HG02610 (cell line): ENCODE data around the gene PDE4D.

Source experiments
- ATAC-seq: cut with Tn5 transposase; IDR thresholded peaks from one replicate; pipeline ENCODE4 v1.9.1; 2021; ENCODE audit warnings: mild to moderate bottlenecking, moderate library complexity; ENCODE audit not compliant: unreplicated experiment

PDE4D gene

DNA sequence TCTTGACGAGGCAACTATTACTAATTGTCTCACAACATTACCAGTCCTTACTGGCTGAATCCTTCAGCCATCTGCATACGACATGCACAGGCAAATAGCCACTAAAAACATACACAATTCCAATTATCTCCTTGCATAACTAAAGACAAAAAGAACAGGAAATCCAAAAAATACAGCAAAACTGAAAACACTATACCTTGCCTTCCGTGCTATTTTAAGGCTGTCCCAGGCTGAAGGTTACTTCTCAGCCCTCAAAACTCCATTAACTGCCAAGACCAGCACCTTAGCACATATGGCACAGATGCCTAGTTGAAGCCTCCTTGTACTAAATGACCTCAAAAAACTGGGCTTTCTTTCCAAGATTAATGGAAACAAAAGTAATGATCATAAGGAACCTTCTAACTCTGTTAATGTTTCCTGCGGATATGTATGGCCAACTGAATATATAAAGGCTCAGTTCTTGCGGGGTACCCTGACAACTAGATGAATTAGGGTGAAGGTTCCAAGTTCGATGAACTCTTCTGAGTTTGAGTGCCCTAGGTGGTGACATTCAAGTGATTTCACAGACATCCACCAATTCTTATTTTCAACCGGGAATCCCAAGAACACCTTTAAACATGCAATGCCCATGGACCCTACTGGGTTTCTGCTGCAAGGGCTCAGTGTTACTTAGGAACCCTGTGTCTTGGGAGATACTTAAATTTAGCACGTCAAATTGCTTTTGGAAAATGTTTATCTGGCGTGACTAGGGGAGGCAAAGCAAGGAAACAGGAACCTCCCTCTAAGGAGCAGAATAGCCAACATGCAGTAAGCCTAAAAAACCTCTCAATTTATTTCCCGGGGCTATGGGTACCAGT lies 855.4 kb downstream of the PDE4D start:
- no peak for ATAC-seq

DNA sequence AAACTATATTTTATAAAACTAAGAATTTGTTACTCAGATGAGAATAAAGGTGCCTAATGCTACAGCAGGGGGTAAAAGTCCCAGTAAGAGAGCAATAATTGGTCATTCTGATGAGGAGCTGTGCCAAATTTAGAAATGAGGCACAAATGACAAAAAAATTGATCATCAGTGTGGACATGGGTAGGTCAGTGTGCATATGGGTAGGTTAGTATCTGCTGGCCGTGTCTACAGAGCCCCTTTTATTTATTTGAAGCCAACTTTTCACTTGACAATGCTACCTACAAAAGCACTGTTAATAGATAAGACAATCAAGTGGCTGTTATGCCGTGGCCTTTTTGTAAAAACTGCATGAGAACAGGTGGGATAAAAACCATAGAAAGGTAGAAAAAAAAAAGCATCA lies 856.1 kb downstream of the PDE4D start:
- ATAC-seq, result no peak

DNA sequence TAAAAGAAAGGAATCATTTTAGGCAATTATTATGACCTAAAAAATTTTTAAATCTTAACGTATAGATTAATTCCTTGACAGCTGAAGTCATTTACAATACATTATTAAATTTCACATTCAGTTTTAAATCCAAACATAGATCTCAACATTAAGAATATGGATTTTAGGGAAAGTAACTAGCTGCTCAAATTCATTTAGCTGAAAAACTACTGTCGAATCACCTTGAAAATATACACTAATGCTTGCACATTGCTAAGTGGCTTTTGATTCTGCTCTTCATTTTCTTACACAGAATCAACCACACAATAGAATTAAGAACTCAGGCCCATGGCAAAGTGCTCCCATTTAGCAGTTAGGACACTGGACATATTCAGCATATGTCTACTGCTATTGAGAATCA lies 856.5 kb downstream of the PDE4D start:
- no peak for ATAC-seq

DNA sequence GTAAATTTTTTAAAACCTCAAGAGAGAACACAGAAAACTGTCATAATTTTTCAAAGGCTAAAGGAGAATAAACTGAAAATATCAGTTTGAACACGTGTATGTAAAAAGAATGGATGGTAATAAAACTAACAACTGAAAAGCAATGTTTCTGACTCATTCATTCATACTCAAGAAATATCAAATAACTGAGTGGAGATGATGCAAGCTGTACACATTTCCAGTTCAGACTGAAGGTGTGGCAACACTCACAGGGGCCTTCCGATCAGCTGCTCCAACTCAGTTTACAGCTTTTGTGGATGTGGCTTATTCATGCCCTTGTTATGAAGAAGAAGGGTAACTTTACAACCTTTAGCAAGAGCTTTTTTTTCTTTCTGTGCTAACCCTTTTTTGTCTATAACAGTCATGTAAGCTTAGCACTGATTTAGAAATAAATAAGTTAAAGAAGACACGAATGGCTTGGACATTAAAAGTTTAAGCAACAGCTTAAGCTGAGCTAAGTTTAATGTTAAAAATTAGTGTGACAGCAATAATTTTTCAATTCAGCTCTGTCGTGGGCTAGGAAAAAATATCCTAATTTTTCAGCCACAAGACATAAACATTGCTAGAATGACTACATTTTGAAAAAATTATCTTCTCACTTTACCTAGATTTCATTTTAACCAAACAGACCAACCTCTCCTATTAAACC lies 857.1 kb downstream of the PDE4D start:
- no peak for ATAC-seq

DNA sequence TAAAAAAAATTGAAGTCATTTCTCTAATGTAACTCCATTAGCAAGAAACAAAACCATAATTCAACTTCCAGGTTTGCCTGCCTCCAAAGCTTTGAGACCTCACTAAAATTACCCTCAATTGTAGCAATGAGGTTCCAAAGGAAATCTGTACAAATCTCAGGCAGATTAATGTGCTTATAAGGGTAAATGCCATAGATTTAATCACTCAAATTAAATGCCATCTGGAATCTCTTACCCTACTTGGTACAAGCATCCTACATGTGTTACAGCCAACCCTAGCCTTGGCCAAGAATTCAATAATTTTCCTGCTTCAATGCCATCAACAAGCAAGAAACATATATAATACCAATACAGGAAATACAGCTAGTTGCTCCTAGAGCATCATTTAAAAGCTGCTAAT lies 857.8 kb downstream of the PDE4D start:
- ATAC-seq, result no peak

DNA sequence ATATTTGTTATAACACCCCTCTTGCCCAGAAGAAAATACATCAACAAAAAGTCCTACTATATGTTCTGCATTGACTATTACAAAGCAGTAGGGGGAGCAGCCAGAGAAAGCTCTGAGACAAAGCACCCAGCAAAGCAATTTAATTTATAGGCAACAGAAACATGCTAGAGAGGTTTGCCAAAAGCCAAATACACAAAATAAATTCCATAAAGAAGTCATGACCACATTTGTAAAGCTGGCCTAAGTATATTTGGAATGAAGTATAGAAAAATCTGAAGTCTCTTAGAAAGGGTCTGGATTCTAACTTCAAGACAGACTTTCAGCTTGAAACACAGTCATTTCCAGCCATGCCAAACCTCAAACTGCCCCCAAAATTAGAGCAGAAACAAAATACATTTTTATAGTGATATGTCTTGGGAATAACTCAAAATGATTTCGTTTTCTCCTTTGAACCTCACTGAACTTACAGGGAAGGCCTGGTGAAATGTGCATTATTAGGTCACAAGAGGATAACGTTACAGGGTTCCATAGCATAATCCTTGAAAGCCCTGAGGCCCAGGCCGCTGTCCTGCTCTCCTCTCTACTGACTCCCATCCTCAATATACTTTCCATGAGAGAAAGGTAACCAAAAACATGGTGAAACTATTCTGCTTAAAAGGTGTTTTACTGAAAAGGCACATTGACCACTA lies 858.9 kb downstream of the PDE4D start:
- ATAC-seq, result peak; percentile 49

DNA sequence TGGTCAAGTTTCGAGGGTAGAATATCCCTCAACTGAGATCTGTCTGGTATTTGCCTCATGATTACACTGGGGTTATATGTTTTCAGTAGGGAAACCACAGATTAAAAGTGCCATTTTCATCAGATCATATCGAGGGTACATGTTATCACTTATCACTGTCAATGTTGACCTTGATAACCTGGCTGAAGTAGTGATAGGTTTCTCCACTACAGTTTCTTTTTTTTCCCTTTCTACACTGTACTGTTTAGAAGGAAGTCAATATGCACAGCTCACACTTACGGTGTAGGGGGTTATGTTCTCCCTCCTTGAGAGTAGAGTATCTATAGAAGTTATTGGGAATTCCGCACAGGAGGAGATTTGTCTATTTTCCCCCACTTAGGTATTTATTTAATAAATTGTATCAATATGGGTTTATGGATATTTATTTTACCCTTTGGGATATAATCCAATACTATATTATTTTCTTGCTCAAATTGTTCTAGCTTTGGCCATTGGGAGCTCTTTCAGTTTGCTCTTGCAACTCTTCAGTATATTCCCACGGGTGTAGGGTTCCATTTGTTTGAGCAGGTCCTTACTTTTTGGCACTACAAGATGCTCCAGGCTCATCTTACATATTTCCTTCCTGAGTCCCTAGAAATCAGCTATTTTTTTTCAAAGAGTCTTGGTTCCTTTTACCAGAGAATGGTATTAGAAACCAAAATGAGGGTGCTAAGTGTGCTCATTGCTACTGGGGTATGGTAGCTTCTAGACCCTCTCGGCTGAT lies 866.2 kb downstream of the PDE4D start:
- no peak for ATAC-seq

DNA sequence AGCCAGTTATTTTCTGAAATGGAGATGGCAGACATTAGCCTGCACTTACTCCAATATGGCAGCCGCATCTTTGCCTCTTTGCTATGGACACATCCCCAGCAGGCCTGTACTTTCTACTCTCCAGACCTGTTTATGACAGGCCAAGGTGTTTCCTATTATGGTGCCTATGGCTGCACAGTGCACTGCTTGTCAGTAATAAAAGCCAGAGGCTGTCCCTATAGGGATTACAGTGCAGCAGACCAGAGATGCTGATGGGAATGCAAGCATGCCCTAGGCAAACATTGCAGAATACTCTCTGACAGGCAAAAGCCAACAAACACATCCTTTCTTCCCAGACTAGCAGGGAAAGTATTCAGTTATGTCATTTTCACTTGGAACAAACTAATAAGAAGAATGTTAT lies 867.8 kb downstream of the PDE4D start:
- ATAC-seq, result no peak

DNA sequence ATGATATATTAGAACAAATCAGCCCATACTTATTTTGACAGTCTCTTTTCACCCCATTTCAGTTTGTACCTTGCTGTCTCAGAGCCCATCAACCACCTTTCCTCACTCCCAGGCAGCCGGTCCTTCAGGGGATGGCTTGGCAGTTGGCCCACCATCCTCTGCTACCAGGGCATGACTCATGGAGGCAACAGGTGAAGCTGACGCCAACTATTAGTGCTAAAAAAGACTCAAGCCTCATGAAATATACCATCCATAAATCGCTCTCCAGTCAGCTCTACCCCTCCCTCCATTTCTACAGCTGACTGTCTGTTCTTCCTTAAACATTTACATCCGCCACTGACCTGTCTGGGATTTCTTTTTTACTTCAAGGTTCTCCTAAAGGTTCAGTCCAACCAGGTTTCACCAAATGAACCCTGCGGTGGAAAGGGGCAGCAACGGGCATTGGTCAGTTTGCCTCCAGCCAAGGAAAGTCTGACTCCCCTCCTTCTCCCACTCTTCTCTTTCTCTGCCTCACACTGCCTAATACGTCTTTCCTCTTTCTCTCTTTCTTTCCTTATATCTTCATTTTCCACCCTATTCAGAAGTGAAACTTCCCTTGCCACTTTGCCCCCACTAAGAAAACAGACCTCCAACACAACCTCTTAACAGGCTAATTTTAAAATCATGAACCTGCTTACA lies 871.5 kb downstream of the PDE4D start:
- no peak for ATAC-seq

DNA sequence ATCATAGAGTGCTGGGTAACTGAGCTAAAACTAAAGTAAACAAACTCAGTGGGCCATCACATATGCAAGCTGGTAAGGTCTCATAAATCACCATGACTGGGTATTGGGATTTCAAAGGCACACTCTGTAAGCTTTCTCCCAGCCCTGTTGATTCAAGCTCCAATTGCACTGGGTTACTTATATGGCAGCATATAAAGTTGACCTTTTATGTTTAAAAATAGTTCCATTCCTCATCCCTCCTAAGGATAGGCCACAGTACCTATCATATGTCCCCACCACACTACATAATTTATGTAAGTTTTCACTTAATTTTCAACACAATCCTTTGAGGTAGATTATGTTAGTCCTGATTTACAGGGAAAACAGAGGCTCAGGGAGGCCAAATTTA lies 872.2 kb downstream of the PDE4D start:
- no peak for ATAC-seq

DNA sequence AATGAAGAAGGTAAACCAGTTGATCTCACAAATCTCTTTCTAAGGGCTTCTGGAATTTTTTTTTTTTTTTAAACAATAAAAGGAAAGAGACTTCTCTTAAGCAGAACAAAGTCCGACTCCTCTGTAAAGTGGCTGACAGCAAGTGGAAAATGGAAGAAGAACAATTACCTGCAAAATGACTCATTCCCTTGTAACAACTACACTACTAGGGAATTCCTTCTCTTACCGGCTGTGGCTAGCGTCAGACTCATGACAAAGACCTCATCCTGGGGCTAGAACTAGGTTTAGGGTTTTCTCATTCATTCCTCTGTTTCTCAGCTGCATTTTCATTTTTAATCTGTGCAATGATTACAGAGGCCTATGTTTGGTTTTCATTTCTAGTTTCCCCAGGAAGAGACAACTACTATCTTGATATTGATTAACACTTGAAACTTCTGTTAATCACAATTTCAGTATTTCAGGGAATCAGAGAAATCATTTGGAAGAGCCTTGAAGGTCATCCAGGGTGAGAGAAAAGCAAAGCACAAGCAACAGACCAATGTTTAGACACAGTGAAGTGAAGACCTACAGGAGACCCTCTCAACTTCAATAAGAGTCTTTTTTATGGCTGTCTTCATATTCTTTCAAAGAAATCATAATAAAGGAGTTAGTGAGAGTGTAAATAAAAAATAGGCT lies 872.8 kb downstream of the PDE4D start:
- no peak for ATAC-seq

DNA sequence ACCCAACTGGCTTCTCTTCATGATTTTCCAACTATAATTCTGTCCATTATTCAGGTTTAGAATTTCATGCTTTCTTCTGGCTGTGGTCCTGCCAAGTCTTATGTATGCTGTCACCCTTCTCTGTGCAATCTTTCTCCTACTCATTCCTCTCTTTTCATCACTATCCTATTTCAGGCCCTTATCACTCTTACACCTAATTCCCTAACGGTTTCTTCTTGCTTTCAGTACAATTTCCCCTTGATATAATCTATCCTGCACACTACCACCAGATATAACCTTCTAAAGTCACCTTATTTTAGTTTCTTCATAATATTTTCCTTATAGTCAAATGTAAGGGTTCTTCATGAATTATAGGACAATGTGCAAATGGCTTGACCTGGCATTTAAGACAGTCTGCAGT lies 874.4 kb downstream of the PDE4D start:
- no peak for ATAC-seq

DNA sequence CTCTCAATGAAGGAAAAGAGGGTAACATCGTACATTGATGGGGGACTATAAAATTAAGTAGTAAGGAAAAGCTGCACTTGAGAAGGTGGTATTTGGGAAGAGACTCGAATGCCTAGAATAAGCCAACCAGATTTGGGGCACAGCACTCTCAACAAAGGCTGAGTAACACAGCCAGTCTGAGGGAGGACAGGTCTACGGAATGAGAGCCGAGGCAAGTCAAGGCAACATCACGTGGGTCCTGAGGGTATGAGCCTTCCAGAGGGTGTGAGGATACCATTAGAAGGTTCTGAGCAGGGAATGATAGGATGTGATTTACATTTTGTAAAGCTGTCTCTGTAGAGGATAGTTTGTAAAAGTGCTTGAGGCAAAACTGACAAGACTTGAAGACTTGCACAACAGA lies 876.6 kb downstream of the PDE4D start:
- ATAC-seq, result no peak

DNA sequence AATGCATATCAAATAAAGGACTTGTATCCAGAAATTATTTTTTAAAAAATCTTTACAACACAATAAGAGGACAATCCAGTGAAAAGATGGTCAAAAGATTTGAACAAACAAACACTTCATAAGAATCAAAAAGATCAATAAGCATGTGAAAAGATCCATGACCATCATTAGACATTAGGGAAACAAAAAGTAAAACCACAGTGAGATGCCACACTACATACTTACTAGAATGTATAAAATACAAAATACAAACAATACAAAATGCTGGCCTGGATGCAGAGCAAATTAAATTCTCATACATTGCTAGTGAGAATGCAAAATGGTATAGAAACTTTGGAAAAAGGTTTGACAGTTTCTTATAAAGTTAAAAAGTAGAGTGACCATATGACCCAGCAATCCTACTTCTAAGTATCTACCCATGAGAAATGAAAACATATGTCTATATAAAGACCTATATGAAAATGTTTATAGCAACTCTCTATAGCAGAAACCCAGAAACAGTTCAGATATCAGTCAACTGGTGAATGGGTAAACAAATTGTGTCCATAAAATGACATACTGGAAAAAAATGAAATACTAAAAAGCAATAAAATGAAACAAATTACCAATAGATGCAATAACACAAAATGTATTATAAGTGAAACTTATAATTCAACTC lies 884.6 kb downstream of the PDE4D start:
- ATAC-seq, result no peak

DNA sequence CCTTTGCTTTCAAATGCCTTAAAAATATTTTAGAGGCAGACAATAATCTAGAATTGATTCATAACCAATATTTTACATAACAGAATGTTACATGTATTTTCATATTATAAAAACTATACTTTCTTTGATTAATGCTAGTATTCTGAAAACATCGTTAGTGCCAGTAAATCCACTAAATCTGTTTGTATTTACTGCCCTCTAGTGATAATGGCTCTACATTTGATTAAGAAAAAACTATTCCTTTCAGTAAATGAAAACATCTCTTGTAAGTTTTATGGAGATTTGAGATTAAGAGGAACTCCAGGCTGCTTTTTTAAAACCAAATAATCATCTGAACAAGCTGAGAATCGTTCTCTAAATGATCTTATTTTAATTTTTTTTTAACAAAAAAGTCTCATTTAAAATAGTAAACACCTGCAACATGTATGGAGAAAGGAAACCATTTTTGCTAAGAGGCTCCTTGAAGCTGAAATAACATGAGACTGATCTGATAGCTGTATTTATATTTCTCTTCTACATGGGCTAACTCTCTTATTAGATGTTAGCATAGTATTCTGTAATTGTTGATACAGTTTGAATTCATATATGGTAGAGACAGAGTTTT lies 886.0 kb downstream of the PDE4D start:
- ATAC-seq, result no peak

DNA sequence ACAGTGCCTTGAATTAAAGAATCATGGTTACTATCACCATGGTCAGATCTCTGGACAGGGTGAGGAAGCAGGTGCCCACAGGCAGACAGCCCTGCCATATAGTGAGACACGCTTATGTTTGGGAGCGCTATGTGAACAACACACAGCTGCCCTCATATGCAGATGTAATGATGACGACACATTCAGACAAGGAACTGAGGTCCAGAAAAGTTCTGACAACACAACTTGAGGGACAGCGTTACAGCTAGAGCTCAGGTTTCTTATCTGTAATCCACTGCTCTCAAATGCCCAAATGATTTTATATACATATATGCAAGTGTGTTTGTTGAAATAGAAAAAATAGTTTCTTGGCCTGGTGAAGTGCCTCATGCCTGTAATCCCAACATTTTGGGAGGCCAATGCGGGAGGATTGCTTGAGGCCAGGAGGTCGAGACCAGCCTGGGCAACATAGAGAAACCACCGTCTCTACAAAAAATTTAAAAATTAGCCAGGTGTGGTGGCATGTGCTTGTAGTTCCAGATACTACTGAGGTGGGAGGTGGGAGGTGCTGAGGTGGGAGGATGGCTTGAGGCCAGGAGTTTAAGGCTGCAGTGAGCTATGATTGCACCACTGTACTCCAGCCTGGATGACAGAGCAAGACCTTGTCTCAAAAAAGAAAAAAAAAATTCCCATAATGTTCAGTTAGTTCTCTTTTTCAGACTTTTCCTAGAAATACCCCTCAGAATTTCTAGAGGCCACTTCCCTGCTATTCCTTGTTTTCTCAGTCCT lies 887.4 kb downstream of the PDE4D start:
- no peak for ATAC-seq

DNA sequence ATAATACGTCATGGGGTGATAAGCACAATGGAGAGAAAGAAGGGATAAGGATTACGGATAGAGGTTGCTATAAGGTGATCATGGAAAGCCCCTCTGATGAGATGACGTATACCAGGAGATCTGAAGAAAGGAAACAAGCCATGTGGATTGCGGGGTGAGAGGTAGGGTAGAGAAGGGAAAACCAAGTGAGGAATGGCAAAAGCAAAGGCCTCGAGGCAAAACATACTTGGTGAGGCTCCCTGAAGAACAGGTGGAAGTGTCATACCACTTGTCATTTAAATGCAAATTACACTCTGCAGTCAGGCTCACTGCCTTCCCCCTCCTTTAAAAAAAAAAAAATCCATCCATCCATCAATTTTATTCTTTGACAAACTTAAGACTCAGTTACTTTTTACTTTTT lies 889.9 kb downstream of the PDE4D start:
- no peak for ATAC-seq

DNA sequence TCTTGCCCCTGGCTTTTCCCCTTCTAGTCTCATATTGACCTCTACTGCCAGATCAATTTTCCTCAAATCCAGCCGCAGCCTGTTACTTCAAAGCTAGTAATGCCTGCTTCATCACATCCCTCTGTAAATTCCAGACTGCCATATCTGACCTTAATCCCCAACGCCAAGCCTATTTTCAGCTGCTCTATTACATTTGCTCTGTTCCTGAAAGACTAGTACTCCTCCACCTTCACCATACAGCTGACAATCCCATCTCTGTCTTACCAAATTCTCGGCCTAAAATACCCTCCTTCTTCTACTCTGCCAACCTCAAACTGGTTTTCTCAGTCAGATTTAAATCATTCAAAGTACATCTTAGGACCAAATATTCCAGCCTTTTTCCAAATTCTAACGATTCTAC lies 890.4 kb downstream of the PDE4D start:
- ATAC-seq, result no peak
